Neural cell (in vitro differentiated cells): ENCODE data around the gene CAPS.

ENCODE experiments used
- CTCF ChIP-seq: fragments of 450-650 bp; IDR thresholded peaks from 2 replicates; pipeline ENCODE4 v1.5.1; 2014; ENCODE audit warnings: antibody characterized with exemption, mild to moderate bottlenecking, moderate library complexity; ENCODE audit not compliant: poor library complexity, severe bottlenecking
- SMC3 ChIP-seq: fragments of 450-650 bp; conservative IDR thresholded peaks from 2 replicates; pipeline ENCODE4 v1.6.1; 2014; ENCODE audit warnings: antibody characterized with exemption, mild to moderate bottlenecking, moderate library complexity; ENCODE audit not compliant: poor library complexity

GRCh38 chr19:5953030-5953589 lies 39.1 kb downstream of the CAPS start:
- TF ChIP-seq CTCF (no peak), SMC3 (no peak)
